HEK293T (cell line): ENCODE results near the gene CNDP1.

Experiments used
- ARNT ChIP-seq: fragments of 450-650 bp; IDR thresholded peaks from 2 replicates; pipeline ENCODE4 v1.6.1; 2017; ENCODE audit warnings: mild to moderate bottlenecking
- BHLHE40 ChIP-seq: fragments of 450-650 bp; IDR thresholded peaks from 2 replicates; pipeline ENCODE4 v1.6.1; 2016; ENCODE audit warnings: mild to moderate bottlenecking, moderate library complexity, borderline replicate concordance
- ELF4 ChIP-seq: fragments of 450-650 bp; IDR thresholded peaks from 2 replicates; pipeline ENCODE4 v1.6.1; 2017; ENCODE audit warnings: antibody characterized with exemption
- FOXK2 ChIP-seq: fragments of 450-650 bp; IDR thresholded peaks from 2 replicates; pipeline ENCODE4 v1.6.1; 2016; ENCODE audit warnings: mild to moderate bottlenecking
- FOXM1 ChIP-seq: fragments of 450-650 bp; IDR thresholded peaks from 2 replicates; pipeline ENCODE4 v1.6.1; 2017; ENCODE audit warnings: mild to moderate bottlenecking, borderline replicate concordance
- NFRKB ChIP-seq: fragments of 450-650 bp; IDR thresholded peaks from 2 replicates; pipeline ENCODE4 v1.6.1; 2016; ENCODE audit warnings: mild to moderate bottlenecking, moderate library complexity
- TF ChIP-seq, protein P1 (sequence below): fragments of 450-650 bp; IDR thresholded peaks from 2 replicates; pipeline ENCODE4 v1.6.1; 2016

DNA sequence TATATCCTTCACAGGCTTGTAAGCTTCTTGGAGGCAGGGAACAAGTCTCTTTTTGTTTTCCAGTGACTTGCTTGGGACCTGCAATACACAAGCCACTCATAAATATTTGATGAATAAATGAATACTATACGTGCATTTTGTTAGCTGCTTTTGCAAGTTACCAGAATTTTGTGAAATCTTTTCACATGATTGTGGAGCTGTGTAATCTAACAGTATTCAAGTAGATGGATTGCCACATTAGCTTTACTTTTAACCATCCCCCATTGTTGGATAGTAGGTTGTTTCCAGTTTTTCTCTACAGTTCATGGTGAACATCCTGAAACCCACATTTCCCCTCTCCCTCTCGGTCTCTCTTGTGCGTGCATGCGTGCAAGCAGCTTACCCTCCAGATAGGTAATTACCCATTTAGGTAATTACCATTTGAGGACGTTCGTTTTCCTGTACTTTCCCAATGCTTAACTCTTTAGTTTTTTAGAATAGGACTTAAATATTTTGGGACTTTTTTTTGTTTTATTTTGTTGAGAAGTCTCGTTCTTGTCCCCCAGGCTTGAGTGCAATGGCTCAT is 75.8 kb downstream of the CNDP1 start:
- TF ChIP-seq BHLHE40 (no peak), ELF4 (no peak), FOXM1 (no peak), NFRKB (no peak), ARNT (no peak), FOXK2 (no peak)
- TF ChIP-seq, protein P1, sequence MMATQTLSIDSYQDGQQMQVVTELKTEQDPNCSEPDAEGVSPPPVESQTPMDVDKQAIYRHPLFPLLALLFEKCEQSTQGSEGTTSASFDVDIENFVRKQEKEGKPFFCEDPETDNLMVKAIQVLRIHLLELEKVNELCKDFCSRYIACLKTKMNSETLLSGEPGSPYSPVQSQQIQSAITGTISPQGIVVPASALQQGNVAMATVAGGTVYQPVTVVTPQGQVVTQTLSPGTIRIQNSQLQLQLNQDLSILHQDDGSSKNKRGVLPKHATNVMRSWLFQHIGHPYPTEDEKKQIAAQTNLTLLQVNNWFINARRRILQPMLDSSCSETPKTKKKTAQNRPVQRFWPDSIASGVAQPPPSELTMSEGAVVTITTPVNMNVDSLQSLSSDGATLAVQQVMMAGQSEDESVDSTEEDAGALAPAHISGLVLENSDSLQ: no peak
